ENCODE results near the gene EIF4H. TPM values are rescaled to one million over a fixed set of nuclear protein-coding genes. Genes with fewer than 3 reads are reported as not detected.

Gene EIF4H
- total RNA-seq, 1 donor = 295 TPM

DNA sequence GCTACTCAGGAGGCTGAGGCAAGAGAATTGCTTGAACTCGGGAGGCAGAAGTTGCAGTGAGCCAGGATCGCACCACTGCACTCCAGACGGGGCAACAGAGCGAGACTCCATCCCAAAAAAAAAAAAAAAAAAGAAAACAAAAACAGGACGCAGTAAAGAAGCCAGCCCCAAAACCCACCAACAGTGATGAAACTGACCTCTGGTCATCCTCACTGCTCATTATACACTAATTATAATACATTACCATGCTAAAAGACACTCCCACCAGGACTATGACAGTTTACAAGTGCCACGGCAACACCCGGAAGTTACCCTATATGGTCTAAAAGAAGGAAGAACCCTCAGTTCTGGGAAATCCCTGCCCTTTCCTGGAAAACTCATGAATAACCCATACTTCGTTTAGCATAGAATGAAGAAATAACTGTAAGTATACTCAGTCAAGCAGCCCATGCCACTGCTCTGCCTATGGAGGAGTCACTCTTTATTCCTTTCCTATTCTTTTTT lies 40.0 kb upstream of the EIF4H start:
- DNase-seq (ENCODE audit: insufficient read length, low spot score, missing footprints) = no peak

DNA sequence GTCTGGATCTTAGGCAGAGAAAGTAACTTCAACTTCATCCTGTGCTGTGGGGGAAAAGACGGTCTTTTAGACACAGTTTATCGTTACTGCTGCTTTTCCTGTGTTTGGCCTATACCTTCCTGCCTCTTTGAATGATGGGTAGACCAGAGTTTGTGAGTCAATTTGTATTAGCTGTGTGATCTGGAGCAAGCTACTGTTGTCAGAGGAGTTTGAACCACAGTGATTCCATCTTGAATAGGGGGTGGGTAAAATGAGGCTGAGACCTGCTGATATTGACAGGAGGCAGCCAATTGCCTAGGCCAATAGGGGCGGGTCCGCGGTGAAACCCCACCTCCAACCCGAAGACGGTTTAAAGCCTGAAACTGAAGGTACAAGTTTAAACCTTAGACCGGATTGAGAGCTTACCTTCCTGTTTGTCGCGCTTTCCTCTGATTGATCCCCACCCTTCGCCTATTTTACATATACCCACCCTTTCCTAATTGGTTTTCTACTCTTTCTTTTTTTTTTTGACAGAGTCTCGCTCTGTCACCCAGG lies 35.8 kb upstream of the EIF4H start:
- TF ChIP-seq, protein P1, sequence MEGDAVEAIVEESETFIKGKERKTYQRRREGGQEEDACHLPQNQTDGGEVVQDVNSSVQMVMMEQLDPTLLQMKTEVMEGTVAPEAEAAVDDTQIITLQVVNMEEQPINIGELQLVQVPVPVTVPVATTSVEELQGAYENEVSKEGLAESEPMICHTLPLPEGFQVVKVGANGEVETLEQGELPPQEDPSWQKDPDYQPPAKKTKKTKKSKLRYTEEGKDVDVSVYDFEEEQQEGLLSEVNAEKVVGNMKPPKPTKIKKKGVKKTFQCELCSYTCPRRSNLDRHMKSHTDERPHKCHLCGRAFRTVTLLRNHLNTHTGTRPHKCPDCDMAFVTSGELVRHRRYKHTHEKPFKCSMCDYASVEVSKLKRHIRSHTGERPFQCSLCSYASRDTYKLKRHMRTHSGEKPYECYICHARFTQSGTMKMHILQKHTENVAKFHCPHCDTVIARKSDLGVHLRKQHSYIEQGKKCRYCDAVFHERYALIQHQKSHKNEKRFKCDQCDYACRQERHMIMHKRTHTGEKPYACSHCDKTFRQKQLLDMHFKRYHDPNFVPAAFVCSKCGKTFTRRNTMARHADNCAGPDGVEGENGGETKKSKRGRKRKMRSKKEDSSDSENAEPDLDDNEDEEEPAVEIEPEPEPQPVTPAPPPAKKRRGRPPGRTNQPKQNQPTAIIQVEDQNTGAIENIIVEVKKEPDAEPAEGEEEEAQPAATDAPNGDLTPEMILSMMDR (IDR thresholded peaks at IDR 0.05; ENCODE audit: extremely low read depth, low read depth, low read length) = no peak
- Histone ChIP-seq H3K4me3 (ENCODE audit: insufficient read depth, low read length) (no peak overlapping the region), H3K36me3 (ENCODE audit: insufficient read depth, low read length) (no peaks in the 10 kb centered on the region)

More for the DNA sequence above, 40.0 kb upstream of the EIF4H start:
- H3K4me3 ChIP-seq (ENCODE audit: insufficient read depth, low read length) = no peak overlapping the region
- H4K20me1 ChIP-seq (ENCODE audit: insufficient read depth, low read length) = no peaks in the 10 kb centered on the region
- no peak overlapping the region for H3K4me2 ChIP-seq (ENCODE audit: insufficient read depth, low read length)
- no peak overlapping the region for H3K27ac ChIP-seq (ENCODE audit: low read depth, low read length)
- no peaks in the 10 kb centered on the region for H3K36me3 ChIP-seq (ENCODE audit: insufficient read depth, low read length)
- no peak overlapping the region for H2AFZ ChIP-seq (ENCODE audit: low read length)
- TF ChIP-seq, protein P1 (IDR thresholded peaks at IDR 0.05; ENCODE audit: extremely low read depth, low read depth, low read length) = no peak
- no peaks in the 10 kb centered on the region for H3K27me3 ChIP-seq (ENCODE audit: insufficient read depth, low read length)
- no peaks in the 10 kb centered on the region for H3K79me2 ChIP-seq (ENCODE audit: insufficient read depth, low read length)
- no peaks in the 10 kb centered on the region for H3K4me1 ChIP-seq (ENCODE audit: insufficient read depth, low read length)
- no peaks in the 10 kb centered on the region for H3K9me3 ChIP-seq (ENCODE audit: low read depth, low read length)

DNA sequence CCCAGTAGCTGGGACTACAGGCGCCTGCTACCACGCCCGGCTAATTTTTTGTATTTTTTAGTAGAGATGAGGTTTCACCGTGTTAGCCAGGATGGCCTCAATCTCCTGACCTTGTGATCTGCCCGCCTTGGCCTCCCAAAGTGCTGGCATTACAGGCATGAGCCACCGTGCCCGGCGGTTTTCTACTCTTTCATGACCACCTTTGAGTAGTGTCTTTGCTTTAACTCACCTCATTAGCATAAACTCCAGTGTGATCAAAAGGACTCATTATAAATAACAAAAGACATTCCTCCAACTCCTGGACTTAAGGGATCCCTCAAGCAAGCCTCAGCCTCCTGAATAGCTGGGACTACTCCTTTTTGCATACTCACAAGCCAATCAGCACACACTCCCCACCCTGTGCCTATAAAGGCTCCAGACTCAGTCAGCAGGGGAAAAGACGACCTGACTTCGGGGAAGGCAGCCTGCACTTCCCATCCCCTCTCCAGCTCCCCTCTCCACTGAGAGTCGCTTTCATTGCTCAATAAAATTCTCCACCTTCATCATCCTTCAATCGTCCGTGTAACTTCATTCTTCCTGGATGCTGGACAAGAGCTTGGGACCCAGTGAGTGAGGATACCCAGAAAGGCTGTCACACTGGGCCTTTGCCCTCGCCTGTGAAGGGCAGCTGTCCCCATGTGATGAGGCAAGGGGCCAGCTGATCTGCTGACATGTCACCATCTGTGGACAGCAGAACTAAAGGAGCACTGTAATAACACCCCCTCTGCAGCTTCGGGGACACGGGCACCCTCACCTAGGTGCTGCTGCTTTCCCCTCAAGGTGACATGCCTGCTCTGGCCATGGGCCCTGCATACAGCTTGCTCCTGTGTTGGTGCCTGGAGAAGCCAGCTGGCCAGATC lies 35.0 kb upstream of the EIF4H start:
- DNase-seq (ENCODE audit: insufficient read length, low spot score, missing footprints) = no peak
- H4K20me1 ChIP-seq (ENCODE audit: insufficient read depth, low read length) = no peaks in the 10 kb centered on the region
- peaks cover 8% of the 10 kb centered on the region for H3K4me1 ChIP-seq (ENCODE audit: insufficient read depth, low read length)
- no peak overlapping the region for H3K4me3 ChIP-seq (ENCODE audit: insufficient read depth, low read length)
- H2AFZ ChIP-seq (ENCODE audit: low read length) = no peak overlapping the region
- no peaks in the 10 kb centered on the region for H3K79me2 ChIP-seq (ENCODE audit: insufficient read depth, low read length)
- TF ChIP-seq, protein P1 (IDR thresholded peaks at IDR 0.05; ENCODE audit: extremely low read depth, low read depth, low read length) = no peak
- no peaks in the 10 kb centered on the region for H3K27me3 ChIP-seq (ENCODE audit: insufficient read depth, low read length)
- H3K9me3 ChIP-seq (ENCODE audit: low read depth, low read length) = no peaks in the 10 kb centered on the region
- no peaks in the 10 kb centered on the region for H3K36me3 ChIP-seq (ENCODE audit: insufficient read depth, low read length)
- H3K4me2 ChIP-seq (ENCODE audit: insufficient read depth, low read length) = no peak overlapping the region
- H3K27ac ChIP-seq (ENCODE audit: low read depth, low read length) = no peak overlapping the region

More for the DNA sequence above, 35.8 kb upstream of the EIF4H start:
- DNase-seq (ENCODE audit: insufficient read length, low spot score, missing footprints) = no peak
- Histone ChIP-seq H3K4me2 (ENCODE audit: insufficient read depth, low read length) (no peak overlapping the region), H3K79me2 (ENCODE audit: insufficient read depth, low read length) (no peaks in the 10 kb centered on the region), H3K4me1 (ENCODE audit: insufficient read depth, low read length) (peaks cover 8% of the 10 kb centered on the region), H3K27me3 (ENCODE audit: insufficient read depth, low read length) (no peaks in the 10 kb centered on the region), H3K9me3 (ENCODE audit: low read depth, low read length) (no peaks in the 10 kb centered on the region), H2AFZ (ENCODE audit: low read length) (no peak overlapping the region), H3K27ac (ENCODE audit: low read depth, low read length) (no peak overlapping the region), H4K20me1 (ENCODE audit: insufficient read depth, low read length) (no peaks in the 10 kb centered on the region)

DNA sequence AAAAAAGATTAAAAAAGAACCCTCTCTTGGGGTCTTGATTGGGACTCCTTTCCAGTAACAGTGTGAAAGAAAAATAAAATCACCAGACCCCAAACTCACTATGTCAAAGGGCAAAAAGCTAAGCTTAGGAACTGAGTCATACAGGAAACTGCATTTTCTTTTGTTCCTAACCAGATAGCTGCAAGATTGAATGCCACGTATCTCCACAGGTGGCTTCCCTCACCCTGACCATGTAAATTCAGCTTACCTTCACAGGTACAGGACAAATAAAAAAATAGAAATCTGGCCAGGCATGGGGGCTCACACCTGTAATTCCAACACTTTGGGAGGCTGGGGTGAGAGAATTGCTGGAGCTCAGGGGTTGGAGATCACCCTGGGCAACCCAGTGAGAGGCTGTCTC lies 32.5 kb upstream of the EIF4H start:
- Histone ChIP-seq H3K27me3 (ENCODE audit: insufficient read depth, low read length) (no peaks in the 10 kb centered on the region), H3K9me3 (ENCODE audit: low read depth, low read length) (peaks cover 2% of the 10 kb centered on the region), H3K27ac (ENCODE audit: low read depth, low read length) (no peak overlapping the region), H3K4me1 (ENCODE audit: insufficient read depth, low read length) (peaks cover 8% of the 10 kb centered on the region), H3K36me3 (ENCODE audit: insufficient read depth, low read length) (no peaks in the 10 kb centered on the region), H3K79me2 (ENCODE audit: insufficient read depth, low read length) (no peaks in the 10 kb centered on the region), H4K20me1 (ENCODE audit: insufficient read depth, low read length) (no peaks in the 10 kb centered on the region), H3K4me2 (ENCODE audit: insufficient read depth, low read length) (no peak overlapping the region), H3K4me3 (ENCODE audit: insufficient read depth, low read length) (no peak overlapping the region), H2AFZ (ENCODE audit: low read length) (no peak overlapping the region)
- no peak for DNase-seq (ENCODE audit: insufficient read length, low spot score, missing footprints)
- TF ChIP-seq, protein P1 (IDR thresholded peaks at IDR 0.05; ENCODE audit: extremely low read depth, low read depth, low read length) = no peak

All from osteoblast (primary cell).